ENCODE measurements around the gene CCNA1.

The CCNA1 gene

DNA sequence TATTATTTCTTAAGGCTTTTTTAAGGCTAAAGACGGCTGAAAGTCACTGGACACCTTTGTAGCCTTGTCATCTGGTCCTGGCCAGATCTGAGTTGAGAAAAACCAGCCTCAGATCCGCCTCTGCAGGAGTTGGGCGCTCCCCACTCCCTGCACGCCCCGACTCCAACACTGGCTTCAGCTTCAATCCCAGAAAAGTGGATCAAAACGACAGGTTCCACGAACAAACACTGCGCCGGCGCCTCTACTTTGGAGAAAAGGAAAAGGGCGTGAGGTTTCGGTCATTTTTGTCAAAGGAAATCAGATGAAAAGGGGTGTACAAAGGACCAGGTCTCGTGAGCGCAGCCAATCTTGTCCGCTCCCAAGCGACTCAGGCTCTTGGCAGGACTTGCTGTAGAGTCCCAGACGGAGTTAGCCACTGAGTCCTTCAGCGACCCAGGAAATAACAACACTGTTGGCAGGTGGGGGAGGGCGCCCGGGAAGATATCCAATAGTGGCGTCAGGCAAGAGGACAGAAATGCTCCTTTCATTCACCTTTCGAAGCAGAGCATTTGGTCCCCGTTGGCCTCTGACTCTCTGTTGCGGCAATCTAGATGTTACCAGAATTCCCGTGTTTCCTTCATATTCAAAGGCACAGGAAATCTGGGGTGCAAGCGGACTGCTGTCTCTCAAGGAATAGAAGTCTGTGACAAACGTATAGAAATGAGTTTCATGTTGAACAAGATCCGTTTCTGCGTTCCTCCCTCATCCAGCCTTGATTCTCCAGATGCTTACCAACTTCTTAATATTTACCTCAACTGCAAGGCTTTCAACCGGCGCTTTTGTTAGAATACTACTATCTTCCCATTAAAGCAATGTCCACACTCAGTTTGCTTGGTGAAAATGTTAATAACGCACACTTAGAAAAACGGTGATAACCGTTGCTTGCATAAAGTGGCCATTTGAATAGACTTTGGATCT is 1.8 kb upstream of the CCNA1 start:
- H3K4me1 ChIP-seq (ENCODE audit: control insufficient read depth, insufficient read depth, low read length) = peaks cover 8% of the 10 kb centered on the region
- no peak overlapping the region for H3K9ac ChIP-seq (ENCODE audit: low read length)
- peaks cover 8% of the 10 kb centered on the region for H3K27me3 ChIP-seq (ENCODE audit: control insufficient read depth, insufficient read depth, low read length)
- H3K4me3 ChIP-seq (ENCODE audit: low read length) = peak overlapping the region; percentile 48
- H3K36me3 ChIP-seq (ENCODE audit: control insufficient read depth, insufficient read depth, low read length) = no peaks in the 10 kb centered on the region
- H3K27ac ChIP-seq (ENCODE audit: low read depth, low read length) = no peak overlapping the region

DNA sequence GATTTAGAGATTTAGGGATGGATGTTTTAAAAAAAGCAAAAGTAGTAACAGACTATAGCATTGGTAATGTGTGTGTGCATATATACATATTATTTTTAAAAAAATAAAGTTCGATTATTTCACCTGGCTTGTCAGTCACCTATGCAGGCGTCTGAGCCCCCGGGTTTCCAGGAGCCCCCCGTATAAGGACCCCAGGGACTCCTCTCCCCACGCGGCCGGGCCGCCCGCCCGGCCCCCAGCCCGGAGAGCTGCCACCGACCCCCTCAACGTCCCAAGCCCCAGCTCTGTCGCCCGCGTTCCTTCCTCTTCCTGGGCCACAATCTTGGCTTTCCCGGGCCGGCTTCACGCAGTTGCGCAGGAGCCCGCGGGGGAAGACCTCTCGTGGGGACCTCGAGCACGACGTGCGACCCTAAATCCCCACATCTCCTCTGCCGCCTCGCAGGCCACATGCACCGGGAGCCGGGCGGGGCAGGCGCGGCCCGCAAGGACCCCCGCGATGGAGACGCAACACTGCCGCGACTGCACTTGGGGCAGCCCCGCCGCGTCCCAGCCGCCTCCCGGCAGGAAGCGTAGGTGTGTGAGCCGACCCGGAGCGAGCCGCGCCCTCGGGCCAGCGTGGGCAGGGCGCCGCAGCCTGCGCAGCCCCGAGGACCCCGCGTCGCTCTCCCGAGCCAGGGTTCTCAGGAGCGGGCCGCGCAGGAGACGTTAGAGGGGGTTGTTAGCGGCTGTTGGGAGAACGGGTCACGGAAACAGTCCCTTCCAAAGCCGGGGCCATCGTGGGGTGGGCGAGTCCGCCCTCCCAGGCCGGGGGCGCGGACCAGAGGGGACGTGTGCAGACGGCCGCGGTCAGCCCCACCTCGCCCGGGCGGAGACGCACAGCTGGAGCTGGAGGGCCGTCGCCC is 840 bp upstream of the CCNA1 start:
- peaks cover 8% of the 10 kb centered on the region for H3K27me3 ChIP-seq (ENCODE audit: control insufficient read depth, insufficient read depth, low read length)
- H3K4me3 ChIP-seq (ENCODE audit: low read length) = peak overlapping the region; percentile 61
- no peak overlapping the region for H3K9ac ChIP-seq (ENCODE audit: low read length)
- H3K4me1 ChIP-seq (ENCODE audit: control insufficient read depth, insufficient read depth, low read length) = peaks cover 8% of the 10 kb centered on the region
- no peaks in the 10 kb centered on the region for H3K36me3 ChIP-seq (ENCODE audit: control insufficient read depth, insufficient read depth, low read length)
- H3K27ac ChIP-seq (ENCODE audit: low read depth, low read length) = no peak overlapping the region

GRCh38 chr13:36436811-36437210 is 4.5 kb downstream of the CCNA1 start:
- Histone ChIP-seq H3K9ac (ENCODE audit: low read length) (no peak overlapping the region), H3K4me1 (ENCODE audit: control insufficient read depth, insufficient read depth, low read length) (no peaks in the 10 kb centered on the region), H3K36me3 (ENCODE audit: control insufficient read depth, insufficient read depth, low read length) (no peaks in the 10 kb centered on the region), H3K27me3 (ENCODE audit: control insufficient read depth, insufficient read depth, low read length) (no peaks in the 10 kb centered on the region), H3K4me3 (ENCODE audit: low read length) (no peak overlapping the region), H3K27ac (ENCODE audit: low read depth, low read length) (no peak overlapping the region)

- H3K4me3 ChIP-seq (ENCODE audit: low read length) = no peak overlapping the region
- H3K36me3 ChIP-seq (ENCODE audit: control insufficient read depth, insufficient read depth, low read length) = no peaks in the 10 kb centered on the region
- H3K27ac ChIP-seq (ENCODE audit: low read depth, low read length) = no peak overlapping the region
- no peaks in the 10 kb centered on the region for H3K27me3 ChIP-seq (ENCODE audit: control insufficient read depth, insufficient read depth, low read length)
- no peaks in the 10 kb centered on the region for H3K4me1 ChIP-seq (ENCODE audit: control insufficient read depth, insufficient read depth, low read length)
- no peak overlapping the region for H3K9ac ChIP-seq (ENCODE audit: low read length)
These were observed 6.5 kb downstream of the CCNA1 start for GRCh38 chr13:36438594-36439483.

GRCh38 chr13:36445278-36445677 is 13.0 kb downstream of the CCNA1 start:
- no peak overlapping the region for H3K4me3 ChIP-seq (ENCODE audit: low read length)
- no peaks in the 10 kb centered on the region for H3K4me1 ChIP-seq (ENCODE audit: control insufficient read depth, insufficient read depth, low read length)
- no peaks in the 10 kb centered on the region for H3K36me3 ChIP-seq (ENCODE audit: control insufficient read depth, insufficient read depth, low read length)
- H3K27me3 ChIP-seq (ENCODE audit: control insufficient read depth, insufficient read depth, low read length) = no peaks in the 10 kb centered on the region
- no peak overlapping the region for H3K9ac ChIP-seq (ENCODE audit: low read length)
- H3K27ac ChIP-seq (ENCODE audit: low read depth, low read length) = no peak overlapping the region

DNA sequence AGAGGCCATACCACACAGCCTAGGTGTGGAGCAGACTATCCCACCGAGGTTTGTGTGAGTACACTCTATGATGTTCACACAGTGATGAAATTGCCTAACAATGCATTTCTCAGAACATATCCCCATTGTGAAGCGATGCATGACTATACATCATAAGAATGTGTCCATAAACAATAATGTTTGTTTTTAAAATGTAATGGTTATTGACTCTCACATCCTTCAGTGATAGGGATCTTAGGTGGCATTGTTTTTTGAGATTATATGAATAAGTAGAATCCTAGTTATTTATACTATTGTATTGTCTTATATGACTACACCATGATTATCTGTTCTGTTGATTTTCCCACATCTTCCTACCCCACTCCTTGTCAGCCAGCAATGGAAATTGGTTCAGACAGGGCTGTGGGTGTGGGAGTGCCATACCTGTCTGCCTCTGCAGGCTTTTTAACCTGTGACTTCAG is 13.6 kb downstream of the CCNA1 start:
- no peaks in the 10 kb centered on the region for H3K4me1 ChIP-seq (ENCODE audit: control insufficient read depth, insufficient read depth, low read length)
- H3K4me3 ChIP-seq (ENCODE audit: low read length) = no peak overlapping the region
- no peak overlapping the region for H3K27ac ChIP-seq (ENCODE audit: low read depth, low read length)
- H3K36me3 ChIP-seq (ENCODE audit: control insufficient read depth, insufficient read depth, low read length) = no peaks in the 10 kb centered on the region
- H3K9ac ChIP-seq (ENCODE audit: low read length) = no peak overlapping the region
- H3K27me3 ChIP-seq (ENCODE audit: control insufficient read depth, insufficient read depth, low read length) = no peaks in the 10 kb centered on the region

DNA sequence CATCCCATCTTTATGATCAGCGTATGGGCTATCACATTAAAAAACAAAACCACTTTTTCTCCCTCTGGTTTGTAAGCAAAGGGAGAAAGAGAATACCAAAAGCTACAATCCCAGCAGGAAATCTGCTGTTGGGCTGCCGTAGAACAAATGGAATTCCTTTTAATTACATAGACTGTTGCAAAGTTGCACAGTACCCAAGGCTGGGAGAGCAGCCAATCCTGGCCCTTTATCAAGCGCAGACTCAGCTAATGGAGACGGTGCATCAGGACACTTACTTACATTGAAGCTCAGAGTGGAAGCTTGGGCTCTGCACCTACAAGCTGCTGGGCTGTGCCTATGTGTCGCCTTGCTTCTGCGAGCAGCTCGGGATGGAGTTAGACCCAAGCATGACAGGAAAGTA is 15.2 kb downstream of the CCNA1 start:
- H3K4me3 ChIP-seq (ENCODE audit: low read length) = no peak overlapping the region
- H3K9ac ChIP-seq (ENCODE audit: low read length) = no peak overlapping the region
- no peaks in the 10 kb centered on the region for H3K4me1 ChIP-seq (ENCODE audit: control insufficient read depth, insufficient read depth, low read length)
- no peaks in the 10 kb centered on the region for H3K27me3 ChIP-seq (ENCODE audit: control insufficient read depth, insufficient read depth, low read length)
- H3K36me3 ChIP-seq (ENCODE audit: control insufficient read depth, insufficient read depth, low read length) = no peaks in the 10 kb centered on the region
- H3K27ac ChIP-seq (ENCODE audit: low read depth, low read length) = no peak overlapping the region

DNA sequence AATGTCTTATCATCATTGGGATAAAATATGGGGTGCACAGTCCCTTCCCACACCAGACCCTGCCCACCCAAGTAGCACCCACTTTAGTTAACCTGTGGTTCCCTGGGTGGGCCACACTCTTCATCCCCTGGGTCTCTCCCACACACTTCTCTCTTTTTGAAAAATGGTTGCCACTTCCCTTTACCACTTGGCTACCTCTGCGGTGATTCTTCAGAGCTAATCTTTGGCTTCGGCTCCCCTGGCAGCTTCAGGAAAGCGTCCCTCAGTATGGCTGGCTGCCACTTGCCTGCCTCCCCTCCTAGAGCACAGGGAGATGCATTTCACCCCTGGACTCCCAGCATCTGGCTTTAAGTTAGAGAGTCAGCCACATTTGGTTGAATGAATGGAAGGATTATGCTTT is 18.2 kb downstream of the CCNA1 start:
- no peaks in the 10 kb centered on the region for H3K4me1 ChIP-seq (ENCODE audit: control insufficient read depth, insufficient read depth, low read length)
- no peaks in the 10 kb centered on the region for H3K36me3 ChIP-seq (ENCODE audit: control insufficient read depth, insufficient read depth, low read length)
- no peak overlapping the region for H3K9ac ChIP-seq (ENCODE audit: low read length)
- H3K4me3 ChIP-seq (ENCODE audit: low read length) = no peak overlapping the region
- no peaks in the 10 kb centered on the region for H3K27me3 ChIP-seq (ENCODE audit: control insufficient read depth, insufficient read depth, low read length)
- no peak overlapping the region for H3K27ac ChIP-seq (ENCODE audit: low read depth, low read length)

DNA sequence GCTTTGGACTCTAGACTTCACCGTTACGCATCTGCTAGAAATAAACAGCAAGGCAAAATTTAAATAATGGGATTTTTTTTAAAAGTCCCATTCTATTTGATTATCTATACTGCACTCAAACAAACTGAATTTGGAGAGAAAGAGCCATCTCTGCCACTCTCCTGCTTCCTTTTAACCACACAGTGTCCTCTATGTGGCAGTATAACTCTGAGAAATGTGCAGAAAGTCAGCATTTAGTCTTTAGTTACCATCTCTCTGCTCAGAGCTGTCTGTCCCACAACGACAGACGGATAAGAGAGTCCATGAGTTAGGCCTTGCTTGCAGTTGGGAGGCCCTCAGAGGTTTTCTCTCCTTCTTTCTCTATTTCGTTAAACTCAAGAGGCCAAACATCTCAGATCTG is 21.2 kb downstream of the CCNA1 start:
- Histone ChIP-seq H3K4me3 (ENCODE audit: low read length) (no peak overlapping the region), H3K27me3 (ENCODE audit: control insufficient read depth, insufficient read depth, low read length) (no peaks in the 10 kb centered on the region), H3K27ac (ENCODE audit: low read depth, low read length) (no peak overlapping the region), H3K9ac (ENCODE audit: low read length) (no peak overlapping the region), H3K36me3 (ENCODE audit: control insufficient read depth, insufficient read depth, low read length) (no peaks in the 10 kb centered on the region), H3K4me1 (ENCODE audit: control insufficient read depth, insufficient read depth, low read length) (no peaks in the 10 kb centered on the region)

DNA sequence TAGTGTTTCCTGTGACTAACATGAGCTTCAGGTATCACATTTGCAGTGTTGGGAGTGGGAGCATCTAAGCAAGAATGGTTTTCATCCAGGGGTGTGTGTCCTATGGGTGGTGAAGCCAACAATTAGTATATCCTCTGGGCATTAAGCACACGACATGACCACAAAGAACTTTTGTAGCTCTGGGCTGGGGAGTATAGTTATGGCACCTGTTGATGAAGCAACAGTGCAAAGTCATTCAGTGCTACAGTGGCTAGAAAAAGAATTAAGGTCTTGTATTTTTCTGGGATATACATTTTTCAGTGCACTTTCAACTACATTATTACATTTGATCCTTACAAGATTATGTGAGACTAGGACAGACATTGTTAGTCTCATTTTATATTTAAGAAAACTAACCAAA is 21.8 kb downstream of the CCNA1 start:
- no peaks in the 10 kb centered on the region for H3K4me1 ChIP-seq (ENCODE audit: control insufficient read depth, insufficient read depth, low read length)
- no peak overlapping the region for H3K27ac ChIP-seq (ENCODE audit: low read depth, low read length)
- H3K9ac ChIP-seq (ENCODE audit: low read length) = no peak overlapping the region
- H3K36me3 ChIP-seq (ENCODE audit: control insufficient read depth, insufficient read depth, low read length) = no peaks in the 10 kb centered on the region
- no peak overlapping the region for H3K4me3 ChIP-seq (ENCODE audit: low read length)
- no peaks in the 10 kb centered on the region for H3K27me3 ChIP-seq (ENCODE audit: control insufficient read depth, insufficient read depth, low read length)

DNA sequence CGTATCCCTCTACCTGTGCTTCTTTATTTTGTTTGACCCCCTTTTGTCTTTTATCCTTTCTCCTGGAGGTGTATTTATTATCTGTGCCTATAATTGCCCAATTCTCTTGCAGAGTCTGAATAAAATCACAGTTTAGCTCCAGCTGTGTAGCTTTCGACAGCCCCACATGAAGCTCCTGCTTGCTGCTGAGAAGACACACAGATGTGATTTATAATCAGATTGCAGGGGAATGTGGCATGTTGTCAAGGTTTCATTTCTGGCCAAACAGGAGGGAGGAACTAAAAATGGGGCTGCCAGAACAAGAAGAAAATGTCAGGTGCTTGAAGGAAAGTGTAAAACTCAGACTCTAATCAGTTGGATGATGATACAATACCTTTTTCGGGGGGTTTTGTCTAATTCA is 22.7 kb downstream of the CCNA1 start:
- no peak overlapping the region for H3K27ac ChIP-seq (ENCODE audit: low read depth, low read length)
- no peak overlapping the region for H3K9ac ChIP-seq (ENCODE audit: low read length)
- H3K4me1 ChIP-seq (ENCODE audit: control insufficient read depth, insufficient read depth, low read length) = no peaks in the 10 kb centered on the region
- no peaks in the 10 kb centered on the region for H3K27me3 ChIP-seq (ENCODE audit: control insufficient read depth, insufficient read depth, low read length)
- H3K36me3 ChIP-seq (ENCODE audit: control insufficient read depth, insufficient read depth, low read length) = no peaks in the 10 kb centered on the region
- H3K4me3 ChIP-seq (ENCODE audit: low read length) = no peak overlapping the region

- Histone ChIP-seq H3K27ac (ENCODE audit: low read depth, low read length) (no peak overlapping the region), H3K27me3 (ENCODE audit: control insufficient read depth, insufficient read depth, low read length) (no peaks in the 10 kb centered on the region), H3K36me3 (ENCODE audit: control insufficient read depth, insufficient read depth, low read length) (no peaks in the 10 kb centered on the region), H3K4me3 (ENCODE audit: low read length) (no peak overlapping the region), H3K9ac (ENCODE audit: low read length) (no peak overlapping the region), H3K4me1 (ENCODE audit: control insufficient read depth, insufficient read depth, low read length) (no peaks in the 10 kb centered on the region)
These were observed 24.3 kb downstream of the CCNA1 start for GRCh38 chr13:36456577-36456976.
